GM21367 (cell line): ENCODE data around the gene SLC8A3.
A peak's percentile ranks its signal among the peaks of the same experiment; 100 is the strongest.
"Not testable (repeated sequence)": the region's sequence is repeated elsewhere in the genome, so short reads cannot be mapped to it uniquely, and the experiment has no call there.

Experiments
- ATAC-seq: cut with Tn5 transposase; IDR thresholded peaks from one replicate; pipeline ENCODE4 v1.9.1; 2021; ENCODE audit not compliant: unreplicated experiment

SLC8A3 gene

GRCh38 chr14:70188659-70189455 lies at the start of gene SLC8A3:
TSS of gene SLC8A3 (minus strand) at chr14:70188951. CDS start at chr14:70168422, 20,529 bp downstream.
- ATAC-seq = no peak

GRCh38 chr14:70237710-70238109 lies 49.0 kb upstream of the SLC8A3 start:
- no peak for ATAC-seq

DNA sequence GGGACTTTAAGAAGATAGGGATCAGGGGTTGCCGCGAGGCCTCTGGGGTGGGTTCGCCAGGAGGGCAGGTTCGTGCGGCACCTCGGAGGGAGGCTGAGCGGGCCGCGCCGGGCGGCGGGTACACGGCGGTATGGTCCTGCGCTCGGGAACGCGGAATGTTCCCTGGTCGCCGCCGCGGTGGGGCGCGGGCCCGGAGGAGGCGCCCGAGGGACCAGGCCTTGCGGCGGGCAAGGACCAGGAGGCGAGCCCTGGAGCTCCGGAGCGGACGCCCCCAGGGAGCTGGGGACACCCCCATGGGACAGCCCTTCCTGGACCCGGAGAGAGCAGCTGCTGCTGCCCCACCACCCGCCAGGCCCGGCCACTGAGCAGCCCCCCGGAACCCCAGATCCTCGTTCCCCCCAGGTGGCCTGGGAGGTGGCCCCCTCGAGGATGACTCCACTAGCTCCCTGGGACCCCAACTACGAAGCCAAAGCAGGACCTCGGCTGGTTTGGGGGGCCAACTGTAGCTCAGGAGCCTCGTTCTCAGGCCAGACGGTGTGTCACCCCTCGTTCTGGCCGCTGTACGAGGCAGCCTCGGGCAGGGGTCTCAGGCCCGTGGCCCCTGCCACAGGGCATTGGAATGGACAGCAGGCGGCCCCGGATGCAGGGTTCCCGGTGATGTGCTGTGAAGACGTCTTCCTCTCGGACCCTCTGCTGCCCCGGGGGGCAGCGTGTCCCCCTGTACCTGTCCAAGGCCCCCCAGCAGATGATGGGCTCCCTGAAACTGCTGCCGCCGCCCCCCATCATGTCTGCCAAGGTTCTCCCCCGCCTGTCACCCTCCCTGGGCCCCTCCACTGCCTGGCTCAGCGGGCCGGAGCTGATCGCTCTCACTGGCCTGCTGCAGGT lies 45.6 kb upstream of the SLC8A3 start:
- no peak for ATAC-seq

DNA sequence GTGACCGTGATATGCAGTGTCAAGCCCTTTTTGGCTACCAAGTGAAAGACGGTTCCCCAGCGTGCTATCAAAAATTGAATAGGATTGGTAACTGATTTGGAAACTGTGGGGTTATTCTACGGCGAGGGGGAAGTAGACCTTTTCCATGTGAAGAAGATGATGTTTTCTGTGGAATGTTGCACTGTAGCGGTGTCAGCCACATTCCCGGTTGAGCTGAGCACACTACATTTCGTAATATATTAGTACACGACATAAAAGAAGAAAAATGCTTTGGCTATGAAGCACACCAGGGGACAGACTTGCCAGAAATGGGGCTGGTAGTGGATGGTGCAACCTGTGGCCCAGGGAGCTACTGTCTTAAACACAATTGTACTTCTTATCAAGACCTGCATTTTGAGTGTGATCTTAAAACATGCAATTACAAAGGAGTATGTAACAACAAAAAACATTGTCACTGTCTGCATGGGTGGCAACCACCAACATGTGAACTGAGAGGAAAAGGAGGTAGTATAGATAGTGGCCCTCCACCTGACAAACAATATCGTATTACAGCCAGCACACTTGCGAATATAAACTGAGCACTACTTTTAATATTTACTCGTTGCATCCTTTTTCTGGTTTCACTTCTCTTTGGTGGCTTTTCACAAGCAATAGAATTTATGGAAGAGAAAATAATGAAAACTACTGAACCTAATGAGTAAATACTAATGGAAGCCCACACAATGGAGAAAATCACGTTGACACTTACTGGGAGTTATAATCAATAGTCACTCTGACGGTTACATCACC lies 43.2 kb upstream of the SLC8A3 start:
- not testable (repeated sequence) for ATAC-seq

DNA sequence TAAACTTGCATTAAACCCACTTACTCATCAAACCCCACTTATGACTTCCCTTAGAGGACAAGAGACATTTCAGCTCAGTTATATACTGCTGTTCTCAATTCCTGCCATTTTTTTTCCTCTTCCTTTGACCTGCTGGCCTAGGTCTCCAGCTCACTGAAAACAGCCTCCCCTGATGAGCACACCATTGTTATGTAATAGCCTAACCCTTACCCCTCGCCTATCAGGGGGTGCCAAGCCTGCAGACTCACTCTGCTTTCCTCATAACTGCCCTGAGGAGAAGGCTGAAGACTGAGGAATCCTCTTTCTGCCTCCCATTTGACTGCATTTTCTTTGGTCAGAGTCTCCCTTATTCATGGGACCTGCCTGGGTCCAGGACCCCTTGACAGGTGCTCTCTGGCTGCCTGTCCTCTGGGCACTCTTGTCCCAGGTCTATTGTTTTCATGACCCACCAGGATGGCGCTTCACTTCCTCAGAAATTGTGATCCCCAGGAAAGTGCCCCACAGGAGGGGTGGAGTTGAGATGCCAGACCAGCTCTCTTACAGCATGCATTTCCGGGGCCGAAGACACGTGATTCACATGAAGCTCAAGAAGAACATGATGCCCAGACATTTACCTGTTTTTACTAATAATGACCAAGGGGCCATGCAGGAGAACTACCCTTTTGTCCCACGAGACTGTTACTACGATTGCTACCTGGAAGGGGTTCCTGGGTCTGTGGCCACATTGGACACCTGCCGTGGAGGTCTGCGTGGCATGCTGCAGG lies 41.3 kb upstream of the SLC8A3 start:
- ATAC-seq = not testable (repeated sequence)

DNA sequence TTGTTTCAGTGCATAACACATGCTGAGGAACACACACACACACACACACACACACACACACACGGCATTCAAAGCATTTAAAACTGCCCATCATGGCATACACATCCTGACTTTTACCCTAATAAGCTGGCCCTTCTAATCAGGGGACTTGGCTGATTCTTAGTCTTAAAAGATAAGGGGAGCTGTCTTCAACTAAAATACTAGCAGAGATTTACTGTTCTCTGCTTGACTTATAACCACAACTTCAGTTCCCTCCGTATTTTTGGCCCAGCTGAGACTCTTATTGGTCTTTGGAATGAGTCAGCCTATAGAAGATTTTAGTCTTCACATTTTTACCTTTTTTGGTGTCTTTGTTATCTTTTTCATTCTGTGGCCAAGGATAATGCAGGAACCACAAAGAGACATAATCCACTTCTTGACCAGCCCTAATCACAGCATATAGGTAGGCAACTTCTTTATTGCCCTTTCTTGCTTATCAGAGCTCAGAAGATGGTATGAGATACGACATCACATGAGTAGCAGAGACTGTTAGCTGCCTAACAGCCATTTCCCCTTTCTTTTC lies 25.1 kb upstream of the SLC8A3 start:
- ATAC-seq = no peak

DNA sequence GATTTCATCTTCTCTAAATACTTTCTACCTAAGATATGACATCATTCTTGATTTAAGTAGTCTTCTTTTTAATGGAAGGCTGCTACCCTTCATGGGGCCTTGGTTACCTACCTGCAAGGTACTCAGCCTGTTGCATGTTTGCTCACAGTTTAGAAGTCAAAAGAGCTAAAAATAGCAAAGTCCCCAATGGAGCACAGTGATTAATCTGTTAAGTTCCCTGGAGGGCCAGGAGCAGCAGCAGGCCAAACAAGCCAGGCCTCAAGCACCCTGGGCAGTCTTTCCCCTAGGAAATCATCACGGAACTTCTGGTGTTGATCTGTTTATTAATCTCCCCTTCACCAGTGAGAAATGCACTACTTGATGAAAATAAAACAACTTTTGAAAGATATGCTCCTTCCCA lies 24.0 kb upstream of the SLC8A3 start:
- no peak for ATAC-seq

DNA sequence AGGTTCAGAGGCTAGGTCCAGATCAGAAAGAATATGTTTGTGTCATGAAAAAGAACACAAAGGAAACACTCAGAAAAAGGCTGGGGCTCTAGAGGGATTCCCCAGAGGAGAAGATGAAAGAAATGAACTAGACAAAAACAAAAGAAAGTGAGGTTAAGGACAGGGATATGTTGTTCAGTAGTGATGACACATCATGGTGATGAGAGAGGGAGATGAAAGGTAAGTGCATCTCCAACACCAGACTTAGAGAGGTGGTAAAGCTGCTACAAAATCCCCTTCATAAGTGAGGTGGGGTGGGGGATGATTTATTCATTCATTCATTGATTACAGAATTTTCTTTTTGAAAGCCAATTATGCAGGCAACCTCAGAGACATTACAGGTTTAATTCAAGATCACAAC lies 19.6 kb upstream of the SLC8A3 start:
- no peak for ATAC-seq

GRCh38 chr14:70203686-70204085 lies 14.9 kb upstream of the SLC8A3 start:
- no peak for ATAC-seq

GRCh38 chr14:70201994-70202393 lies 13.2 kb upstream of the SLC8A3 start:
- ATAC-seq = no peak

GRCh38 chr14:70193396-70193795 lies 4.6 kb upstream of the SLC8A3 start:
- ATAC-seq = no peak

DNA sequence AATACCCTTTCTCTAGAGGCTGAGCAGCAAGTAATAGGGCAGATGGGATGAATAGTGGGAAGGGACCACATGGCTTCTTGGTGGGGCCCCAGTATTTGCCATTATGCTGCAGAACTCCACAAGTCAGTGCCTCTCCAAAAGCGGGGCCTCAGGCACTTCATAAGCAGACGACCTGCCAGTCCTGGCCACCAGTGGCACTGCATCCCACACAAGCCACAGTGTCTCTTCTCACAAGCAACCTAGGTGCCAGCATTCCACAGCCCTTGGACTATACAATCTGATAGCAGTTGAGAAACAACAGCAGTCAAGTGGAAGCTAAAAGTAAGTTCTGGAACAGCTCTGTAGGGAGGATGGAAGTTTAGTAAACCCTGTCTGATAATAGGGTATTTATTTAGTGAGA lies 4.2 kb upstream of the SLC8A3 start:
- ATAC-seq = no peak

GRCh38 chr14:70190156-70190555 lies 1.4 kb upstream of the SLC8A3 start:
- ATAC-seq = no peak

GRCh38 chr14:70189456-70190077 lies 816 bp upstream of the SLC8A3 start:
- no peak for ATAC-seq

- no peak for ATAC-seq
Measured at GRCh38 chr14:70188322-70188658, 461 bp downstream of the SLC8A3 start.

DNA sequence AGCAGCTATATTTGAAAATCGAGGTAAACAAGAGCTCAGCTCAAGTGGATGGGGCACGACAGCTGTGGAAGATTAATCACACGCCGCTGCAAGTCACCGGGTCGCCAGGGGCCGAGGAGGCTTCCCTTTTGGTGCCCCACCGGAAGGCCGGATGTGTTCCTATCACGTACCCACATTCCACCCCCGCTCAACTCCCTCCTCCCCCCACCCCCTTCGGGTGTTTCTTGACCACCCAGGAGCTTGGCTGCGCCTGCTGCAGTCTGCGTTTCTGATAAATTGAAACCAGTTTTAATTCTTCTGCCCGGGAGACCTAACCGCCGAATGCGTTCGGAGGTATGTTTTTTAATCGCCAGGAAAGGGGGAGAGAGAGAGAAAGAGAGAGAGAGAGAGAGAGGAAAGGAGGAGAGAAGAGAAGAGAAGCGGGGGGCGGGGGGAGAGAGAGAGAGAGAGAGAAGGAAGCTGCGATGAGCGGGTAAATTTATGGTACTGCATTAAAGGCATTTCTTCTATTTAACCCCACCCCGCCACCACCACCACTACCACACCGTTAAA lies 1.8 kb downstream of the SLC8A3 start:
- ATAC-seq = no peak

DNA sequence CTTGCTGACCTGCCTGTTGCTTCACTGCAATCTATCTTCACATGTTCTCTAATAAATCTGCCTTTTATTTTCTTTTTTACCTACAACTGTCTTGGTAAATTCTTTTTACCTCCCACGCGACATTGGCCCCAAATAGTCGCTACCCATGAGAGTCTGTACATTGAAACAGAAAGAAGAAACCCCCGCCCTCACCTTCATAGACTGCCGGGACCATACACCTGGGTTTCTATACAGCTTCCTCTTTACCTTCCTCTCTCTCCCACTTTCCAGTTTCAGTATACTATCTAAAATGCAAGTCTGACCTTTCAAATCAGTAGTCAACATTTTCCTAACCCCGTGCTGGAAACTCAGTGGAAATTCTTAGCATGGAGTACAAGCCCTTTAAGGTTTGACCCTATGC lies 4.8 kb downstream of the SLC8A3 start:
- ATAC-seq = peak; percentile 50

DNA sequence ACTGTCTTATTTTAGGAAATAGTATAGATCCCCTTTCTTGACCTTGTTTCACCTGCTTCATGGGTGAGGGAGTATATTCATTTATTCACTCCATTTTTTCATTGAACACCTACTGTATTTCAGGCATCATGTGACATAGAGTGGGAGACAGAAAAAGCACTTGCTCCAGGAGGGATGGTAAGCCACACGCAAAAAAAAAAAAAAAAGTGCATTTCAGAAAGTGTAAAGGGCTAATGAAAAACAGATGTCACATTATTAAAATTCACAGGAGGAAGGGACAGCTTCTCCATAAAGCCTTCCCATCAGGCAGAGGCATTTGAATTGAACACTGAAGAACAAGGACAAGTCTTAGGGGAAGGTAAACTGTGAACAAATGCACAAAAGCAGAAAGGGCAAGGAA lies 7.5 kb downstream of the SLC8A3 start:
- ATAC-seq = no peak

GRCh38 chr14:70180718-70181117 lies 8.0 kb downstream of the SLC8A3 start:
- ATAC-seq = no peak
